ENCODE data around the gene EPHB4. TPM values are rescaled to one million over a fixed set of nuclear protein-coding genes. Genes with fewer than 3 reads are reported as not detected.
A peak's percentile ranks its signal among the peaks of the same experiment; 100 is the strongest.

EPHB4 gene
- total RNA-seq, 4 donors from 2014 or later = 19.0 to 55.6 (median 41.5) TPM

GRCh38 chr7:100804681-100805431, 22.5 kb downstream of the EPHB4 start:
- Histone ChIP-seq H3K9me3 (no peaks in the 10 kb centered on the region), H3K27me3 (no peaks in the 10 kb centered on the region), H3K27ac (peak overlapping the region in 3 of 4 donors; percentile 62 to 86 (median 74)), H3K36me3 (peaks cover 0 to 55% of the 10 kb centered on the region in 2 donors), H3K4me1 (peaks cover 0 to 63% (median 12%) of the 10 kb centered on the region in 3 donors), H3K4me3 (no peak overlapping the region)
- TF ChIP-seq POLR2A (IDR thresholded peaks at IDR 0.05) (no peak), CTCF (IDR thresholded peaks at IDR 0.05) (no peak), POLR2AphosphoS5 (IDR thresholded peaks at IDR 0.05) (no peak), EP300 (IDR thresholded peaks at IDR 0.05) (no peak)
- 48 to 63% methylated on average over 4 to 8 of the region's 22 CpGs for WGBS, 2 donors (ENCODE audit: low coverage in 1 of 2)
- no peak for ATAC-seq

- H3K4me1 ChIP-seq = peaks cover 0 to 63% (median 12%) of the 10 kb centered on the region in 3 donors
- TF ChIP-seq POLR2AphosphoS5 (IDR thresholded peaks at IDR 0.05) (peak; percentile 7), CTCF (IDR thresholded peaks at IDR 0.05) (no peak)
- peak overlapping the region in 3 of 4 donors; percentile 62 to 86 (median 74) for H3K27ac ChIP-seq
- no peaks in the 10 kb centered on the region for H3K9me3 ChIP-seq
- ATAC-seq = peak; percentile 89
- H3K27me3 ChIP-seq = no peaks in the 10 kb centered on the region
- H3K36me3 ChIP-seq = peaks cover 0 to 42% of the 10 kb centered on the region in 2 donors
- peak overlapping the region in 1 of 2 donors; percentile 29 for H3K4me3 ChIP-seq
- WGBS, 2 donors (ENCODE audit: low coverage in 1 of 2) = 21 to 25% methylated on average over 6 to 8 of the region's 19 CpGs
Observed at GRCh38 chr7:100803398-100804161, 23.7 kb downstream of the EPHB4 start.

DNA sequence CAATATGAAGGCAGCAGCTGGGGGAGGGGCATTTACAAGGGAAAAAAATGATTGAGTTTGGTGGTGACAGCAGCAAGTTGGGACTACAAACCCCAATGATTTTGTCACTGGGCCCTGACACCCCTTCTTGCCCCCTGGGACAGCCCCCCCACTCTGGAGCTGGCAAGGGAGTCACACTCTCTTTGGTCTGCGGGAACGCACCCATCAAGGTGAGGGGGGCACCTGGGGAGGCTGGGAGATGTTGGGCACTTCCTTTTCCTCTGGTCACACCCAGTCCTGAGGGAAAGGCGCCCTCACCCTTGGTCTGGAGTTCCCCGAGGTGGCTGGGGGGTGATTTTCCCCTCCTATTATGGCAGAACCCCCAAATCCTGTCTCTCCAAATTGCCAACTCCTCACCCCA, 24.4 kb downstream of the EPHB4 start:
- Histone ChIP-seq H3K27me3 (no peaks in the 10 kb centered on the region), H3K9me3 (no peaks in the 10 kb centered on the region), H3K4me3 (peak overlapping the region in 1 of 2 donors; percentile 29), H3K27ac (peak overlapping the region in 3 of 4 donors; percentile 62 to 86 (median 74)), H3K4me1 (peaks cover 0 to 57% (median 12%) of the 10 kb centered on the region in 3 donors), H3K36me3 (peaks cover 0 to 36% of the 10 kb centered on the region in 2 donors)
- no peak for ATAC-seq
- no CpG with 5 or more reads among the region's 4 CpGs for WGBS, 2 donors (ENCODE audit: low coverage in 1 of 2)
- TF ChIP-seq EP300 (IDR thresholded peaks at IDR 0.05) (no peak), POLR2AphosphoS5 (IDR thresholded peaks at IDR 0.05) (no peak), POLR2A (IDR thresholded peaks at IDR 0.05) (no peak), CTCF (IDR thresholded peaks at IDR 0.05) (no peak)

DNA sequence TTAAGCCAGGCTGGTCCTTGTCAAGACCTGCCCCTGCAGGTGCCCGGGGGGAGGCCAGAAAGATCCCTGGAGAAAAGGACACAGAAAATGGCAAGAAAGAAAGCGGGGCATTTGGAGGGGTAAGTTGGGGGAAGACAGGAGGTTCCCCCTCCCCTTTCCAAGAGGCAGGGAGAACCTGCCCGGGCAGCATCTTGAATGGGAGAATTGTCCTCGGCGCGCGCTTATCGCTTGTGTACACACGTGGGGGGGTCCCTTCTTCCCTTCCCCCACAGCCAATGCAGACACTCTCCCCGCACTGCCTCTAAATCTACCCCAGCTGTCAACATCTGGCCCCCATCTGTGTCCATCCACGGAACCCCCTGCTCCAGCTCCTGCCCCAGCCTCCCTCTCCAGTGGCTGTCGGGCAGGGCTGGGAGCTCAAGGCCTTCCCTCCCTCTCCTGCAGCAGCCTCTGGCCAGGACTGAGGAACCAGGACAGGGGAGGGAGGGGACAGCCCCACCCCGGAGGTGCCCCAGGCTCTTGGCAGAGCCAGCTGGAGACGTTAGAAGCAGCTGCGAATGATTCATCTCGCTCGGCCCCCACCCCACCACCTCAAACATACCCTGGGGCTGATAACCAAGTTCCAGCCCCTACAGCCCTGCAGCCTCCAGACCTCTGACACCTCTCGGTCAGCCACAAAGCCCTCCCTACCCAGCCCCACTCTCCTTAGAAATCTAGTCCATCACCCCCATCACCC, 25.3 kb downstream of the EPHB4 start:
- TF ChIP-seq POLR2AphosphoS5 (IDR thresholded peaks at IDR 0.05) = no peak
- TF ChIP-seq EP300 (IDR thresholded peaks at IDR 0.05) = no peak
- no peak for TF ChIP-seq POLR2A (IDR thresholded peaks at IDR 0.05)
- no peak for TF ChIP-seq CTCF (IDR thresholded peaks at IDR 0.05)
- ATAC-seq = peak; percentile 46
- no peaks in the 10 kb centered on the region for H3K27me3 ChIP-seq
- H3K27ac ChIP-seq = peak overlapping the region in 3 of 4 donors; percentile 62 to 86 (median 74)
- peaks cover 0 to 26% of the 10 kb centered on the region in 2 donors for H3K36me3 ChIP-seq
- H3K4me3 ChIP-seq = no peak overlapping the region
- WGBS, 2 donors (ENCODE audit: low coverage in 1 of 2) = 52 to 55% methylated on average over 6 to 12 of the region's 18 CpGs
- H3K9me3 ChIP-seq = no peaks in the 10 kb centered on the region
- H3K4me1 ChIP-seq = peaks cover 0 to 57% (median 12%) of the 10 kb centered on the region in 3 donors
